Right lung (tissue), 5 donors: ENCODE data around the gene RRBP1. TPM values are rescaled to one million over a fixed set of nuclear protein-coding genes. Genes with fewer than 3 reads are reported as not detected.

Experiments
- DNase-seq, 2 donors: peaks; one replicate each; pipeline ENCODE4 v3.0.0-alpha.2; 2013
- polyA plus RNA-seq, 5 donors: library from polyadenylated mRNA; unstranded; fragments of 120-200 nt; gene quantifications; one replicate each; pipeline versions ENCODE4 v1.2.1 to v1.2.3, GENCODE V29; 2013; ENCODE audit warnings: inconsistent platforms in 1 of 5, low replicate concordance in 1 of 5; ENCODE audit not compliant: insufficient read length in 5 of 5, insufficient read depth in 1 of 5

Gene RRBP1
- polyA plus RNA-seq, 5 donors = 88.2 to 155 (median 111) TPM

DNA sequence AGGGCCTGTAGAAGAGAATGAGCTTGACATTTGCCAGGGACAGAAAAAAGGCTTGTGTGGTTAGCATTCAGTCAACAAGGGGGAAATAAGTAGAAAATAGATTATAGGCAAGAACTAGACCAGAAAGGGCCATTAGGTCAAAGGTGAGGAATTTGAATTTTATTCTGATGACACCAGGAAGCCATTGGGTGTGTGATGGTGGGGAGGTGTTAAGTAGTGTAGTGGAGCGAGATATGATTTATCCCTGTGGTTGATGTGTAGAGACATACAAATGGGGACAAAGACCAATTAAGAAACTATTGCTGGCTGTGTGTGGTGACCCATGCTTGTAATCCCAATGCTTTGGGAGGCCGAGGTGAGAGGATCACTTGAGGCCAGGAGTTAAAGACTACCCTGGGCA lies 101.1 kb downstream of the RRBP1 start:
- no peak for DNase-seq

DNA sequence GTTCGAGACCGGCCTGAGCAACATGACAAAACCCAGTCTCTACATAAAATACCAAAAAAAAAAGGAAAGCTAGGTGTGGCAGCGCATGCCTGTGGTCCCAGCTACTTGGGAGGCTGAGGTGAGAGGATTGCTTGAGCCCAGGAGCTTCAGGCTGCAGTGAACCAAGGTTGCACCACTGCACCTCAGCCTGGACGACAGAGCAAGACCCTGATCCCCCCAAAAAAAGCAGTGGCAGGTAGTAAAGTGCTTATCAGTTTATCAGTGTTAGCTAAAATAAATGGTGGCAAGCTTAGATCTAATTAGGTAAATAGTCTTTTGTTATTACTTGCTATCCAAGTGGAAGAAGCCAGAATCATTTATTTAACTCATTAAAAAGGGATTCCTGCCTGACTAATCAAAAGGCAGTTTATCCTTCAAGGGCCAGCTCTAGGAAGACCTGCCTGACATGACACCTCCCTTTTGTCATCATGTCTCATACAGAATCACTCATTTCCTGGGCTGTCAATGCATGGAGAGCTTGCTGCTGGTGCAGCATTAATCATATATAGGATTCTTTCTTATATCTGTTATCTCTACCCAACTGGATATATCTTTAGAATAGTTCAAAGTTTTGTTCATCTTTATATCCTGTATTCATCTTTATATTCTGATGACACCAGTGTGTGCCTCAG lies 102.5 kb downstream of the RRBP1 start:
- no peak for DNase-seq

DNA sequence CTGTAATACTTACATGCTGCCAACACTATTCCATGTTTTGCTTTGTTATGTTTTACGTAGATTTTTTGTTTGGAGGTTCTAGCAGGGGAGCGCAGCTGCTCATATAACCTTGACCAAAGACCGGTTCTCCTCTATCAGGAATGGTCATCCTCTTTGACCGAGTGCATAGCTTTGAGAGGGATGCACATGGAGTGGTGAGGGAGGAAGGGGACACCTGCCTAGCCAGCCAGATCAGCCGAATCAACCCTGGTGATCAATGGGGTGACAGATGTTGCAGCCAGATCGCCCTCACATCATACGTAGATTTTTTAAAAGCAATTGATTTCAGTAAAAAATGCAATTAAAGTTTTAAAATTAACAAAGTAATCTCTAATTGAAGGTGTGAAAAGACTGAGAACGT lies 105.8 kb downstream of the RRBP1 start:
- DNase-seq = no peak

DNA sequence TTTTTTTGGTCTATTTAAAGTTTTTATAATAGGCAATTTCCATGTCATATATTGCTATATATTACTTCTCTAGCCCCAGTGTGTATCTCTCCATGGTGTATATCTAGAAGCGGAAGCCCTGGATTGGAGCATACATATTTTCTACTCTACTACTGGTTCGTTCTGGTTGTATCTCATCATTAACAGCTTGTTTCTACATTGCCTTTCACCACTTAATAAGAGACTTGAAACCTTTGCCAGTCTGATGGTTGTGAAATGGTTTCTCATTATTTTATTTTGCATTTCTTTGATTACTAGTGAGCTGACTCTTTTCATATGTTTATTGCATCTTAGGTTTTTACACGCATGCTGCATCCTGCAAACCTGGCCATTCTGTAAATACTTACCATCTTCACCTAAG lies 108.6 kb downstream of the RRBP1 start:
- peak in 1 of 2 donors; percentile 59 for DNase-seq

DNA sequence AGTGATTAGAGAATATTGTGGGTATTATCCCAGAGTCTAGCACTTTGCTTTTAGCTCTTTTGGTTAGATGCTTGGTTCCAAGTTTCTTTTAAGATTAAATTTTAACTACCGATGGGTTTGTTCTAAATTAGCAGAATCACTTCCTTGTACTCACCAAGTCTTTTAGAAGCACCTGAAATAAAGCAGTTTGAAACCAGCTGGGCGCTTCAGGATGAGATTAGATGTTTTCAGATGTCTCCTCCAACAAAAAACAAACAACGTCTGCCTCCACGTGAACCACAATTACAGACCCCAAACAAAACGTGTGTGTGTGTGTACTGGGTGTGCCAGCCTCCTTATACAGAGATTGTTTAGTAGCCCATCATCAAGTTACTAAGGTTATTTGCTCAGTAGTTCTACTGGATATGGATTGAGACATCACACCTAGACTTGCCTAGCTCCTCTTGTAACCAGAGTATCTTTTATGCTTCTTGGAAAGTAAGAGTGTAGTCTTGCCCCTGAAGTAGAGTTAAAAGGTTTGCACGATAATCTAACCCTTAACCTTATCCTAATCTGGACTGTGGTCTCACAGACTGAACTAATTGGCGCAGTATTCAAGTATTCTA lies 109.9 kb downstream of the RRBP1 start:
- no peak for DNase-seq

DNA sequence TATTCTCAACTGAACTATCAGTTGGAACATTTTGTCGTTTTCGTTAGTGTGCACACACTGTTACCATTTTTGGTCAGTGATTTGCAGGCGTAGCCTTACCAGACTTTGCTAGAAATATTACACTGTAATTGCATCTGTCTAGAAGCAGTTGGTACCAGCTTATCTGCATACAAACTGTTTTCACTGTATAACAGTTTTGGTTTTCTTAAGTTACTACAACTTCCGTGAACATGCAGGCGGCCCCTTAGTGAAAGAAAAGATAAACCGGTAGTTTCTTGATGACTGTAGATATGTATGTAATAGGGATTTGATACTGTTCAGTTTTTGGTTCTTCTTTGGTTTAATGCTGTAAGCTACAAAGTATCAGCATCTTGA lies 110.9 kb downstream of the RRBP1 start:
- DNase-seq = no peak

DNA sequence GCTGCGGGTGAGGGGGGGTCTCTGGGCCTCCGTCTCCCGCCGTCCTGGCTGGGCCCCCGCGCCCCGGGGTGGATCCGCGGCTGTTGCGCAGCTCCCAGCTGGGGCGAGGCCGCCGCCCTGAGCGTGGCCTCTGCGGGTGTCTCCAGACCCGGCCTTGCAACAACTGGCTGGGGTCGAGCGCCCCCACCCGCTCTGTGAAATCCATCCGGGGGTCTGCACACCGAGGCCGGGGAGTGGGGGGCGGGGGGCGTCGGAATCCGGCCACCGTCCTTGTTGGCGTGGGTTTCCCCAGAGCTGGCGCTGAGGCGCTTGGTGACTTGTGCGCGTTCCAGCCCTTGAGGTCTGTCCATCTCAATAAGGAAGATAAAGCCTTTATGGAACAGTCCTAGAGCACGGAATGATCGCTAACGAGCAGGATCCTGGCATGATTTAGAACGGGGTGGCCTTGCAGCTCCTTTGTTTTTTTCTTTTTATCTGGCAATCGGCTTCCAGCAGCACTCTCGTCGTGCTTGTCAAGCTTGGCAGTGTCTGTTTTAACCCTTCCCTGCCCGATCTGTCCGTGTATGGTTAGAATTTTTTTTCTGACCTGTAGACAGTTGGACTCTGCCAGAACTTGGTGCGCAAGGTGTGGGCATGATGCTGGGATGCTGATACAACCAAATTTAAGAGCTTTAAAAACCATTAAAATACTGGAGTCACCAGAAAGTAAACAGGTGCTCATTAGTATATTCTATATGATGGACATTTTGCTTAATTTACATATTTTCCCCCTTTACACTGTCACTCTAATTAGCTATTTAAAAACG lies 111.5 kb downstream of the RRBP1 start:
- DNase-seq = peak in 1 of 2 donors; percentile 70

DNA sequence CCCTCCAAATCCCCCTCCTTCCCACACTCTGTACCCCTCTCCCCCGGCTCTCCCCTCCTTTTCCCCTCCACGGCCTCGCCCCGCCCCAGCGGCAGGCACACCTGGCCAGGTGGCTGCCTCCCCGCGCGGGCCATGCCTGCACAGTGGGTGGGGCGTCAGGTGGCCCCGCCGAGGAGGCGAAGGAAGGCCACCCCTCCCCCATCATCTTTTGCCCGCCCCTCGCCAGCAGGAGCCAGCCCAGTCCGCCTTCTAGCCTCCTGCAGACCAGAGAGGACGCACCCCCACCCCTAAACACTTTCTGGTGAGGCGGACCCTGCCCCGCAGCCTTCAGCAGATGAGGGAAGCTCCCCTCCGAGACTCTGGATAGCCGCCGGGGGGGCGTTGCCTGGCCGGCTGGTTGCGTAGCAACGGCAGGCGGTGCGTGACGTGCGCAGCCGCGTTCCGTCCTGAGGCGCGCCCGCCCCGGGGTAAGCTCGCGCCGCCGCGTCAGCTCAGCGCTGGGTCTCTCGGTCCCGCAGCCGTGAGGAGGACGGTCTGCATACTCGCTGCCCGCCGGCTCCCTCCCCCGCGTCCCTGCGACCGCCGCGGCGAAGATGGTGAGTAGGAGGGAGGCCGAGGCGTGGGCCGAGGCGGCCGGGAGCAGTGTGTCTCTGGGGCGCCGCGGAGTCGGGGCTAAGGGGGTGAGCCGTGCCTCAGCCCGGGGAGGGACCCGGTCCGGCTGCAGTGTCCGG lies 112.3 kb downstream of the RRBP1 start, which contains the start of gene DSTN:
TSS of gene DSTN (plus strand) at position 460 of the 731 bp plus-strand sequence. CDS start at position 594, 134 bp downstream.
- peak; percentile 93 for DNase-seq

DNA sequence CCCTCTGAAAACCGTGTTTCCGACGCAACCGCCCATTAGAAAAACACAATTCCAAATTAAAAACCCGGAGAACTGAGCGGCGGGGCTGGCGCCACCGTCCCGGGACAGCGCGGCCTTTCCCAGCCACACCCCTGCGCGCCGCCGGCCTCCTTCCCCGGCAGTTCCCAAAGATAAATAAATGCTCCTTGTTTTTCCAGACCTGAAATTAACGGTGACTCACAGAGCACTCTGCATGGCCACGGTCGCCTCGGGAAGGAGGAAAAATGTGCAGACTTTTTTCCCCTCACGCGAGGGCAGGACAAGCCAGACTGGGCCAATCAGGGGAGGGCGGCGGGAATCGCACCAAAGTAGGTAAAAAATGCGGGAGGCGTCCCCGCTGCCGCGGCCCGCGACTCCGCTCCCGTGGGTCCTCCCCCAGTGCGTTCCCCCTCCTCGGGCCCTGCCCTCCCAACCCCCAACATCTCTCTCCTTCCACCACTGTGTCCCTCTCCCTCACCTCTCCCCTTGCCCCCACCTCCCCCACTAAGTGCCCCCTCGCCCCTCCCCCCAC lies 113.0 kb downstream of the RRBP1 start:
- DNase-seq = peak in 1 of 2 donors; percentile 76

DNA sequence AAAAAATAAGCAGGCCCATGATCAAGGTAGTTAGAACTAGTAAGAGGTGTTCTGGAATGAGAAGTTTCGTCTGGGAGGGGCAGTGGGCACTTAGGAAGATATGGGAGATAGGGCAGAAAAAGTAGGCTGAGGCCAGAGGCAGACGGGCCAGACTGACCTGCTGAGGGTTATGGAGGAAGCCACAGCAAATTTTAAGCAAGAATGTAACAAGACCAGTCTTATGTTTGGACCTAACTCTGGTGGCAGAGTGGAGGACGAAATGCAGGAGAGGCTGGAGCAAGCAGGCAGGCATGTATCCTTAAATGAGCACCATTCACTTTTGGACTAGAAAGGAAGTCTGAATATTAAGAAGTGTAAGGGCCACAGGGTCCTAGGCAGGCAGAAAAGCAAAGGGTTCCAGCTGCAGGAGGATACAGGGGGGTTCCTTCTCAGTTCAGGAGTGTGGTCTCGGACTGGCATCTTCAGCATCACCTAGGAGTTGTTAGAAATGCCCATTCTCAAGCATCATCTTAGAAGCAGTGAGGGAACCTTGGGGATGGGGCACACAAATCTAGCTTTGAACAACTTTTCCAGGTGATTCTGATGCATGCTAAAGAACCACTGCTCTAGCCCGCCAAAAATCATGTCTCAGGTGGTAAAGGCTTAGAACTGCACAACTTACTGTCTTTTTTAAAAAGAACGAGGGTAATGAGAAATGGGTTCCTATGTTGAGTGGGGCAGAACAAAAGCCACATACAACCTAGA lies 113.8 kb downstream of the RRBP1 start:
- no peak for DNase-seq

DNA sequence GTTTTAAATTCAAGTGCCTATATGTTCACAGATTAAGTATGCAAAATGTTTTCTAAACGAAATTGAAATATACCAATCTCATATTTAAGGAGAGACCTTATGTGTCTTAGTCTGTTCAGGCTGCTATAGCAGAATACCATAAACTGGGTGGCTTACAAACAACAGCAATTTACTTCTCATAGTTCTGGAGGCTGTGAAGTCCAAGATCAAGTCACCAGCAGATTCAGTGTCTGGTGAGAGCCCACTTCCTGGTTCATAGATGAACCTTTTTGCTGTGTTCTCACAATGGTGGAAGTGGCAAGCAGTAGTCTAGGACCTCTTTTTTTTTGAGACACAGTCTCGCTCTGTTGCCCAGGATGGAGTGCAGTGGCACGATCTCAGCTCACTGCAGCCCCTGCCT lies 115.7 kb downstream of the RRBP1 start:
- DNase-seq = no peak

DNA sequence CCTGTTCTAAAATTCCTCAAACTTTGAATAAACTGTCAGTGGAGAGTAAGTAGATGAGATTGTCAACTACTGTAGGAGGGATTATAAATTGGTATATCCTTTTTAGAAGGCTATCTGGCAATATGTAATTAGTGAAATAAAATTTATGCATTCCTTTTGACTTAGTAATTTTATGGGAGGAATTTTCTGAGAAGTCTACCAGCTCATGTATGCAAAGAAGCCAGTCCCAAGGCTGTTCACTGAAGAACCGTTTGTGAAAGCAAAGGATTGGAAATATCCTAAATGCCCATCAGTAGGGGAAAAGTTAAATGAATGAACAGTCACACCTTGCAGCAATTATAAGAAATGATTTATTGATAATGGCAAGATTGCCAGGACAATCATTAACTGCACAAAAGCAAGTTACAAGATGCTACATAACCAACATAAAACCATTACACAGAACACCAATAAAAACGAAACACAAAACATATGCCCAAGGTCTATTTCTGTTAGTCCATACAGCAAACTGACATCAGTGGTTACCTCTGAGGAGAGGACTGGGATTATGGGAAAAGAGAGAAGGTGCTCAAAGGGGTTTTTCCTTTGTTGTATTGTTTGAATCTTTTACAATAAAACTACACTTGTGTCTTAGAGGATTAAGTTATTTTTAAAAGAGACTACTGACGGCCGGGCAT lies 116.7 kb downstream of the RRBP1 start:
- DNase-seq = no peak

Other genes starting within 250 kb of the RRBP1 start
- 1 to 10 TPM; 3.3 to 4.1 (median 3.9) TPM for gene BFSP1, start 150.9 kb downstream of the RRBP1 start, polyA plus RNA-seq
- 100 to 1,000 TPM; 340 to 394 (median 376) TPM for gene DSTN, start 112.2 kb downstream of the RRBP1 start, polyA plus RNA-seq
- not detected for gene BANF2, start 17.7 kb upstream of the RRBP1 start, polyA plus RNA-seq